Neutrophil (primary cell): ENCODE data around the gene UGP2.

Source experiments
- H3K27ac ChIP-seq: fragments of 200-600 bp; sonication (generic); 2 replicates; pipeline ENCODE4 v1.5.1; 2016; ENCODE audit warnings: mild to moderate bottlenecking, moderate library complexity
- H3K27me3 ChIP-seq: fragments of 200-600 bp; sonication (generic); 2 replicates; pipeline ENCODE4 v1.6.0; 2016; ENCODE audit warnings: mild to moderate bottlenecking
- H3K36me3 ChIP-seq: fragments of 200-600 bp; sonication (generic); 2 replicates; pipeline ENCODE4 v1.5.1; 2017
- H3K4me1 ChIP-seq, 2 experiments: fragments of 200-600 bp in 1 of 2; sonication (generic) in 1 of 2; 1 replicate in 1 of 2; 2 replicates in 1 of 2; pipeline versions ENCODE4 v1.5.1 to v1.6.1; 2013 to 2016; ENCODE audit warnings: low read depth in 1 of 2, low read length in 1 of 2, mild to moderate bottlenecking in 1 of 2, moderate library complexity in 1 of 2; ENCODE audit not compliant: control insufficient read depth in 1 of 2, insufficient read depth in 1 of 2
- H3K4me3 ChIP-seq, 2 experiments: fragments of 200-600 bp in 1 of 2; sonication (generic) in 1 of 2; 1 replicate in 1 of 2; 2 replicates in 1 of 2; pipeline ENCODE4 v1.5.1; 2013 to 2016; ENCODE audit warnings: low read depth in 1 of 2, low read length in 1 of 2, mild to moderate bottlenecking in 1 of 2, moderate library complexity in 1 of 2
- H3K9me3 ChIP-seq: fragments of 200-600 bp; sonication (generic); 2 replicates; pipeline ENCODE4 v1.5.1; 2016
- TF ChIP-seq, protein P1 (sequence below): fragments of 200-600 bp; sonication (generic); IDR thresholded peaks from 2 replicates; pipeline ENCODE4 v1.5.1; 2016; ENCODE audit warnings: antibody characterized with exemption

The UGP2 gene

DNA sequence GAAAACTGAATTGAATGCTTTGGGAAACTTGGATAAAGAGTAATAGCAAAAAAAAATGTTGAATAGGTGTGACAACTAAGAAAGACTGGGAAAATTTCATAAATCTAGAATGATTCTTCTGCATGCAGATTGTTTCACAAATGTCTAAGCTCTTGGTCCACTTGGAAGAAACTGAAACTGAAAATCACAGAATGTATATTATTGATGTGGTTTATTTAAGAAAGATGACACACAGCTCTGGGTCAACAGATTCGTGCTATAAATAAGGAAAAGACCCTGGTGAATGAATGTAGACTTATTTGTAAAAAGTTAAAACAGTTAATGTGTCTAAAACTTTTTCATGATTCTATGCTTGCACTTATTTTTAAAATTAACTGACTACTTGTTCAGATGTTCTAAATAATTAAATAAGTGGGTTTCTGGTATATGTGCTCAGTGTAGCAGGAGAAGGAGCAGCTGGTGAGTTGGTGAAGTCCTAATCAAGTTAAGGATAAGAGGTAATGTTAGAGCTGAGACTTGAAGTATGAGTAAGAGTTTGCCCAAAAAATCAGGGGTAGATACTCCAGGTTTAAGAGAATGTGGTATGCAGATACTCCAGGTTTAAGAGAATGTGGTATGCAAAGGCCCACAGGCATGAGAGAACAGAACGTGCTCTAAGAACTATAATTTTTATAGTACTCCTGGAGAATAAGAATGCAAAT lies 24.5 kb downstream of the UGP2 start:
- peak overlapping the region; percentile 9 for H3K27ac ChIP-seq
- no peaks in the 10 kb centered on the region for H3K4me1 ChIP-seq
- peaks cover 36% of the 10 kb centered on the region for H3K36me3 ChIP-seq
- TF ChIP-seq, protein P1, sequence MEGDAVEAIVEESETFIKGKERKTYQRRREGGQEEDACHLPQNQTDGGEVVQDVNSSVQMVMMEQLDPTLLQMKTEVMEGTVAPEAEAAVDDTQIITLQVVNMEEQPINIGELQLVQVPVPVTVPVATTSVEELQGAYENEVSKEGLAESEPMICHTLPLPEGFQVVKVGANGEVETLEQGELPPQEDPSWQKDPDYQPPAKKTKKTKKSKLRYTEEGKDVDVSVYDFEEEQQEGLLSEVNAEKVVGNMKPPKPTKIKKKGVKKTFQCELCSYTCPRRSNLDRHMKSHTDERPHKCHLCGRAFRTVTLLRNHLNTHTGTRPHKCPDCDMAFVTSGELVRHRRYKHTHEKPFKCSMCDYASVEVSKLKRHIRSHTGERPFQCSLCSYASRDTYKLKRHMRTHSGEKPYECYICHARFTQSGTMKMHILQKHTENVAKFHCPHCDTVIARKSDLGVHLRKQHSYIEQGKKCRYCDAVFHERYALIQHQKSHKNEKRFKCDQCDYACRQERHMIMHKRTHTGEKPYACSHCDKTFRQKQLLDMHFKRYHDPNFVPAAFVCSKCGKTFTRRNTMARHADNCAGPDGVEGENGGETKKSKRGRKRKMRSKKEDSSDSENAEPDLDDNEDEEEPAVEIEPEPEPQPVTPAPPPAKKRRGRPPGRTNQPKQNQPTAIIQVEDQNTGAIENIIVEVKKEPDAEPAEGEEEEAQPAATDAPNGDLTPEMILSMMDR, result no peak
- H3K4me3 ChIP-seq, result no peak overlapping the region
- no peaks in the 10 kb centered on the region for H3K27me3 ChIP-seq
- no peaks in the 10 kb centered on the region for H3K9me3 ChIP-seq

- no peak overlapping the region for H3K4me3 ChIP-seq
- H3K4me1 ChIP-seq, result no peaks in the 10 kb centered on the region
- no peak overlapping the region for H3K27ac ChIP-seq
- H3K27me3 ChIP-seq, result no peaks in the 10 kb centered on the region
- peaks cover 29% of the 10 kb centered on the region for H3K36me3 ChIP-seq
- TF ChIP-seq, protein P1, result no peak
- H3K9me3 ChIP-seq, result no peaks in the 10 kb centered on the region
Observed at GRCh38 chr2:63870679-63871078, 29.0 kb downstream of the UGP2 start.

GRCh38 chr2:63871864-63872263 lies 30.2 kb downstream of the UGP2 start:
- H3K36me3 ChIP-seq, result peaks cover 37% of the 10 kb centered on the region

DNA sequence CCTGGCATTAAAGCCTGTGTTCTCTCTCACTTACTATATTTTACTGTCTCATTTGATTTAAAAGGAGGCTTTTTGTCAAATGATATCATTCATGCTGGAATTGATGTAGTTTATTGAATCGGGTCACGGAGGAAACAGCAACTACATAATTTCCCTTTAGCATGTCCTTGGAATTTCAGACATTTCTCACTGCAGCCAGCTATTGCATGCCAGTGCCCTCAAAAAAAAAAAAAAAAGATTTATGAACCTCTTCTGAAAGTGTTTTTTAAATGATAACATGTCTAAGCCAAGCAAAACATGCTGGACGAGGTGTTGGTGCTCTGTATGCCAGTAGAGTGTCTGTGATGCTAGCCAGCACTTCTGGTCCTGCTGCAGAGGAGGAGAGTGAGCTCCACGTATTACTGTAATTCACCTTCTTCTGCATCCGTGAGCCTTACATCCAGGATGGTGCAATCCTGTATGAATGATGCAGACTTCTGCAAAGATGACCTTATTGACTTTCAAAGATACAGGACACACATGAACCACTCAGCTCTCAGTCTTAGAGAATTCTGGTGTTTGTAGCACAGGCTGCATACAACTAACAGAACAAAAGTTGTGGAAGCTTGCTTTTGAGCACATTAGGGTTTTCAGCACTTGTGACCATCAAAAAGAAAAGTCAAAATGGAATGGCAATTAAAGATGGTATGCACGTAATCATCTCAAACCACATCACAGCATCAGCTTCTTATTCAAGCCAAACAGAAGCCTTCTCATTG lies 31.1 kb downstream of the UGP2 start:
- Histone ChIP-seq H3K9me3 (no peaks in the 10 kb centered on the region), H3K4me3 (no peak overlapping the region), H3K36me3 (peaks cover 37% of the 10 kb centered on the region), H3K27me3 (no peaks in the 10 kb centered on the region), H3K4me1 (no peaks in the 10 kb centered on the region), H3K27ac (no peak overlapping the region)
- TF ChIP-seq, protein P1, result no peak

More at GRCh38 chr2:63871864-63872263, 30.2 kb downstream of the UGP2 start:
- H3K27me3 ChIP-seq, result no peaks in the 10 kb centered on the region
- TF ChIP-seq, protein P1, result no peak
- no peaks in the 10 kb centered on the region for H3K9me3 ChIP-seq
- no peaks in the 10 kb centered on the region for H3K4me1 ChIP-seq
- no peak overlapping the region for H3K4me3 ChIP-seq
- no peak overlapping the region for H3K27ac ChIP-seq

- no peaks in the 10 kb centered on the region for H3K27me3 ChIP-seq
- H3K36me3 ChIP-seq, result peaks cover 41% of the 10 kb centered on the region
- TF ChIP-seq, protein P1, result no peak
- H3K27ac ChIP-seq, result no peak overlapping the region
- no peaks in the 10 kb centered on the region for H3K4me1 ChIP-seq
- no peak overlapping the region for H3K4me3 ChIP-seq
- no peaks in the 10 kb centered on the region for H3K9me3 ChIP-seq
Observed at GRCh38 chr2:63874204-63875130, 32.8 kb downstream of the UGP2 start.
